GM10847 (cell line): Measurements from ENCODE around the gene LDB3.

Experiments used
- POLR2A ChIP-seq: IDR thresholded peaks from 2 replicates; pipeline ENCODE4 v1.6.1; 2011; ENCODE audit not compliant: insufficient read length; ENCODE audit errors: extremely low read depth

The LDB3 gene

GRCh38 chr10:86687750-86688149 is 19.4 kb downstream of the LDB3 start:
- TF ChIP-seq POLR2A = no peak

- no peak for TF ChIP-seq POLR2A
Measured at GRCh38 chr10:86688398-86688921, 20.1 kb downstream of the LDB3 start.

GRCh38 chr10:86689146-86689545 is 20.8 kb downstream of the LDB3 start:
- no peak for TF ChIP-seq POLR2A

- no peak for TF ChIP-seq POLR2A
Measured at GRCh38 chr10:86690231-86690630, 21.9 kb downstream of the LDB3 start.

GRCh38 chr10:86690657-86691084 is 22.4 kb downstream of the LDB3 start:
- TF ChIP-seq POLR2A = no peak

- TF ChIP-seq POLR2A = no peak
Measured at GRCh38 chr10:86691333-86692022, 23.2 kb downstream of the LDB3 start.

- TF ChIP-seq POLR2A = no peak
Measured at GRCh38 chr10:86692023-86692514, 23.8 kb downstream of the LDB3 start.

- TF ChIP-seq POLR2A = no peak
Measured at GRCh38 chr10:86692664-86693063, 24.4 kb downstream of the LDB3 start.

GRCh38 chr10:86693275-86693674 is 25.0 kb downstream of the LDB3 start:
- no peak for TF ChIP-seq POLR2A

- TF ChIP-seq POLR2A = no peak
Measured at GRCh38 chr10:86693721-86694369, 25.5 kb downstream of the LDB3 start.

GRCh38 chr10:86698207-86698940 is 30.1 kb downstream of the LDB3 start:
- no peak for TF ChIP-seq POLR2A

- TF ChIP-seq POLR2A = no peak
Measured at GRCh38 chr10:86699125-86699524, 30.8 kb downstream of the LDB3 start.

GRCh38 chr10:86699541-86699940 is 31.2 kb downstream of the LDB3 start:
- TF ChIP-seq POLR2A = no peak

- TF ChIP-seq POLR2A = no peak
Measured at GRCh38 chr10:86699991-86700840, 31.9 kb downstream of the LDB3 start.
